ENCODE results near the gene SLC25A51. TPM values are rescaled to one million over a fixed set of nuclear protein-coding genes. Genes with fewer than 3 reads are reported as not detected.
A peak's percentile ranks its signal among the peaks of the same experiment; 100 is the strongest.

SLC25A51 gene
- total RNA-seq, 1 donor from 2014 or later, result 24.5 TPM

DNA sequence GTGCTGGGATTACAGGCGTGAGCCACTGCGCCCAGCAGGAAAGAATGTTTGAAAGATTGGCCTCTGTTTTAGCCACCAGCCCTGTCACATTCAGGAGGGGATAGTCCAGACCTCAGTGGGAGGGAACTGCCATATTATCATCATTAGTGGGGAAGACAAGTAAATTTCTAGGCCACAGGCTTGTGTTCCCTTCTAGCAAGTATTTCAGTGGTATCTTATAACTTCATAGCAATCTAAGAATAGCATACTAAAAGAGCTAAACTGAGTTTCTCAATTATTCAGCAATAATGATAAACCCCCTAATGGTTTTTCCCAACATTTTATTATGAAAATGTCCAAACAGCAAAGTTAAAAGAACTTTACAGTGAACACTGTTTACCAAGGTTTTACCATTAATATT, 30.0 kb downstream of the SLC25A51 start:
- TF ChIP-seq, protein P1, sequence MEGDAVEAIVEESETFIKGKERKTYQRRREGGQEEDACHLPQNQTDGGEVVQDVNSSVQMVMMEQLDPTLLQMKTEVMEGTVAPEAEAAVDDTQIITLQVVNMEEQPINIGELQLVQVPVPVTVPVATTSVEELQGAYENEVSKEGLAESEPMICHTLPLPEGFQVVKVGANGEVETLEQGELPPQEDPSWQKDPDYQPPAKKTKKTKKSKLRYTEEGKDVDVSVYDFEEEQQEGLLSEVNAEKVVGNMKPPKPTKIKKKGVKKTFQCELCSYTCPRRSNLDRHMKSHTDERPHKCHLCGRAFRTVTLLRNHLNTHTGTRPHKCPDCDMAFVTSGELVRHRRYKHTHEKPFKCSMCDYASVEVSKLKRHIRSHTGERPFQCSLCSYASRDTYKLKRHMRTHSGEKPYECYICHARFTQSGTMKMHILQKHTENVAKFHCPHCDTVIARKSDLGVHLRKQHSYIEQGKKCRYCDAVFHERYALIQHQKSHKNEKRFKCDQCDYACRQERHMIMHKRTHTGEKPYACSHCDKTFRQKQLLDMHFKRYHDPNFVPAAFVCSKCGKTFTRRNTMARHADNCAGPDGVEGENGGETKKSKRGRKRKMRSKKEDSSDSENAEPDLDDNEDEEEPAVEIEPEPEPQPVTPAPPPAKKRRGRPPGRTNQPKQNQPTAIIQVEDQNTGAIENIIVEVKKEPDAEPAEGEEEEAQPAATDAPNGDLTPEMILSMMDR (IDR thresholded peaks at IDR 0.05), result no peak
- ATAC-seq, result no peak
- intact Hi-C loops (cut with DNase I), result no loop called here

DNA sequence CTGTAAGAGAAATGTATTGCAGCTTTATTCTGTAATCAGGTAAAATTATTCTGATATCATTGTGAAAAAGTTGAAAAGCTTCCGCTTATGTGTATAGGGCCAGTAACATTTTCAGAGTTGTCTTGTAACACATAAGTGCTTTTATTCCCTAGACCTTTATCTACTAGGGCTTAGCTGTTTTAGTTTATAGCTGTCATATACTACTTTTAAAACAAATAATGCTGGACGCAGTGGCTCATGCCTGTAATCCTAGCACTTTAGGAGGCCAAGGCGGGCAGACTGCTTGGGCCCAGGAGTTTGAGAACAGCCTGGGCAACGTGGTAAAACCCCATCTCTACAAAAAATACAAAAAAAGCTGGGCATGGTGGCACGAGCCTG, 33.1 kb downstream of the SLC25A51 start:
- Histone ChIP-seq H3K36me3 (peaks cover 5% of the 10 kb centered on the region), H3K4me1 (no peaks in the 10 kb centered on the region), H3K27me3 (no peaks in the 10 kb centered on the region), H3K4me3 (no peak overlapping the region), H3K9me3 (no peaks in the 10 kb centered on the region), H3K27ac (no peak overlapping the region)
- no peak for ATAC-seq
- intact Hi-C loops (cut with DNase I), result no loop called here
- TF ChIP-seq, protein P1 (IDR thresholded peaks at IDR 0.05), result no peak
- DNase-seq, result no peak

More for the DNA sequence above, 30.0 kb downstream of the SLC25A51 start:
- Histone ChIP-seq H3K27ac (no peak overlapping the region), H3K36me3 (peaks cover 5% of the 10 kb centered on the region), H3K9me3 (no peaks in the 10 kb centered on the region), H3K4me1 (no peaks in the 10 kb centered on the region), H3K27me3 (no peaks in the 10 kb centered on the region), H3K4me3 (no peak overlapping the region)
- no peak for DNase-seq

GRCh38 chr9:37870081-37870798, 33.7 kb downstream of the SLC25A51 start:
- intact Hi-C loops (cut with DNase I), result no loop called here
- Histone ChIP-seq H3K27me3 (no peaks in the 10 kb centered on the region), H3K27ac (no peak overlapping the region), H3K4me1 (no peaks in the 10 kb centered on the region), H3K36me3 (peaks cover 5% of the 10 kb centered on the region), H3K9me3 (no peaks in the 10 kb centered on the region), H3K4me3 (no peak overlapping the region)
- DNase-seq, result no peak
- TF ChIP-seq, protein P1 (IDR thresholded peaks at IDR 0.05), result no peak
- ATAC-seq, result no peak

GRCh38 chr9:37862530-37862929, 41.4 kb downstream of the SLC25A51 start:
- no peak for DNase-seq
- ATAC-seq, result peak; percentile 71
- TF ChIP-seq, protein P1 (IDR thresholded peaks at IDR 0.05), result no peak
- no peak overlapping the region for H3K4me3 ChIP-seq
- intact Hi-C loops (cut with DNase I), result no loop called here
- H3K4me1 ChIP-seq, result no peaks in the 10 kb centered on the region
- peaks cover 59% of the 10 kb centered on the region for H3K36me3 ChIP-seq
- H3K27me3 ChIP-seq, result no peaks in the 10 kb centered on the region
- H3K9me3 ChIP-seq, result no peaks in the 10 kb centered on the region
- no peak overlapping the region for H3K27ac ChIP-seq

- no peaks in the 10 kb centered on the region for H3K27me3 ChIP-seq
- intact Hi-C loops (cut with DNase I), result no loop called here
- no peak overlapping the region for H3K27ac ChIP-seq
- TF ChIP-seq, protein P1 (IDR thresholded peaks at IDR 0.05), result no peak
- no peaks in the 10 kb centered on the region for H3K9me3 ChIP-seq
- no peak overlapping the region for H3K4me3 ChIP-seq
- H3K4me1 ChIP-seq, result no peaks in the 10 kb centered on the region
- DNase-seq (no peak), ATAC-seq (no peak)
- peaks cover 79% of the 10 kb centered on the region for H3K36me3 ChIP-seq
These were observed 44.9 kb downstream of the SLC25A51 start for GRCh38 chr9:37859043-37859442.
